Keratinocyte (primary cell): ENCODE data around the gene CTXN2. TPM values are rescaled to one million over a fixed set of nuclear protein-coding genes. Genes with fewer than 3 reads are reported as not detected.

Experiments used
- DNase-seq: peaks from one replicate; pipeline ENCODE4 v3.0.0-alpha.2; 2011; ENCODE audit warnings: low read depth, missing footprints, low spot score
- FAIRE-seq: peaks from 2 replicates; lab custom pipeline; 2011; peaks lifted over from hg19 to GRCh38; lab: Jason Lieb, UNC
- H2AFZ ChIP-seq: 2 replicates; pipeline ENCODE4 v1.6.0; 2012; ENCODE audit warnings: low read length, control low read depth, inconsistent platforms; ENCODE audit not compliant: control insufficient read depth
- H3K27ac ChIP-seq: 2 replicates; pipeline ENCODE4 v1.5.1; 2011; ENCODE audit warnings: low read length; ENCODE audit not compliant: control insufficient read depth, insufficient read depth
- H3K27me3 ChIP-seq: 3 replicates; pipeline ENCODE4 v1.6.0; 2011; ENCODE audit warnings: low read length; ENCODE audit not compliant: control insufficient read depth, insufficient read depth; ENCODE audit errors: extremely low read depth
- H3K36me3 ChIP-seq, 2 experiments: 2 replicates in 1 of 2; 3 replicates in 1 of 2; pipeline ENCODE4 v1.5.1; 2011; ENCODE audit warnings: low read length in 2 of 2, mild to moderate bottlenecking in 1 of 2; ENCODE audit not compliant: control insufficient read depth in 2 of 2, insufficient read depth in 2 of 2; ENCODE audit errors: extremely low read depth in 1 of 2
- H3K4me1 ChIP-seq: 3 replicates; pipeline ENCODE4 v1.5.1; 2011; ENCODE audit warnings: low read length; ENCODE audit not compliant: control insufficient read depth, insufficient read depth; ENCODE audit errors: extremely low read depth
- H3K4me2 ChIP-seq: 3 replicates; pipeline ENCODE4 v1.6.0; 2011; ENCODE audit warnings: low read depth, low read length; ENCODE audit not compliant: control insufficient read depth, insufficient read depth; ENCODE audit errors: extremely low read depth
- H3K4me3 ChIP-seq, 3 experiments: fragments of 200-600 bp in 1 of 3; sonication (generic) in 1 of 3; 2 replicates in 2 of 3; 3 replicates in 1 of 3; pipeline ENCODE4 v1.5.1; 2011 to 2016; ENCODE audit warnings: low read length in 3 of 3, mild to moderate bottlenecking in 3 of 3, control low read depth in 2 of 3, inconsistent platforms in 1 of 3, low read depth in 1 of 3, mixed read lengths in 1 of 3, mixed run types in 1 of 3, moderate library complexity in 1 of 3; ENCODE audit not compliant: control insufficient read depth in 2 of 3, insufficient read depth in 2 of 3; ENCODE audit errors: extremely low read depth in 1 of 3
- H3K79me2 ChIP-seq: 2 replicates; pipeline ENCODE4 v1.6.0; 2012; ENCODE audit warnings: low read length; ENCODE audit not compliant: control insufficient read depth, insufficient read depth
- H3K9ac ChIP-seq: 3 replicates; pipeline ENCODE4 v1.6.0; 2011; ENCODE audit warnings: low read length; ENCODE audit not compliant: control insufficient read depth, insufficient read depth; ENCODE audit errors: extremely low read depth
- H3K9me1 ChIP-seq: 3 replicates; pipeline ENCODE4 v1.6.0; 2011; ENCODE audit warnings: low read length; ENCODE audit not compliant: control insufficient read depth, insufficient read depth; ENCODE audit errors: extremely low read depth
- H3K9me3 ChIP-seq: 2 replicates; pipeline ENCODE4 v1.5.1; 2012; ENCODE audit warnings: low read depth, low read length; ENCODE audit not compliant: control insufficient read depth
- H4K20me1 ChIP-seq: 3 replicates; pipeline ENCODE4 v1.6.0; 2011; ENCODE audit warnings: low read length; ENCODE audit not compliant: control insufficient read depth, insufficient read depth; ENCODE audit errors: extremely low read depth
- CTCF ChIP-seq, 3 experiments: IDR thresholded peaks in 1 of 3; conservative IDR thresholded peaks in 1 of 3; optimal IDR thresholded peaks in 1 of 3; 2 replicates in 2 of 3; 3 replicates in 1 of 3; pipeline versions ENCODE3 to v1.5.1; 2011; ENCODE audit warnings: low read length in 3 of 3, mild to moderate bottlenecking in 3 of 3, moderate library complexity in 2 of 3, control low read depth in 1 of 3, inconsistent platforms in 1 of 3; ENCODE audit not compliant: insufficient read depth in 2 of 3; ENCODE audit errors: extremely low read depth in 1 of 3
- EZH2 ChIP-seq: IDR thresholded peaks from one replicate; pipeline ENCODE4 v1.6.1; 2012; ENCODE audit warnings: inconsistent platforms, mild to moderate bottlenecking, low read length, moderate library complexity
- dilution Hi-C: fragments of 300-500 bp; cut with MboI; formaldehyde crosslinking; loops from one replicate; pipeline ENCODE4 v1.7.0; 2020; ENCODE audit warnings: low sequenced_read_pairs; ENCODE audit not compliant: extremely low pct_ligation_motif_present
- polyA plus RNA-seq, 5 experiments: library from polyadenylated mRNA; depleted of rRNA in 3 of 5; stranded (reverse) in 3 of 5; stranded (forward) in 1 of 5; unstranded in 1 of 5; fragments of >200 nt; gene quantifications; 1 replicate in 1 of 5; 2 replicates in 3 of 5; 3 replicates in 1 of 5; pipeline versions ENCODE4 v1.2.1 to v1.2.3, GENCODE V29; 2011 to 2012; ENCODE audit warnings: missing spikeins in 2 of 5, low read depth in 1 of 5, low replicate concordance in 1 of 5

The CTXN2 gene
- polyA plus RNA-seq, 1 donor (not counting 4 experiments of a cell fraction or from before 2014, with no cell fraction given), result not detected

DNA sequence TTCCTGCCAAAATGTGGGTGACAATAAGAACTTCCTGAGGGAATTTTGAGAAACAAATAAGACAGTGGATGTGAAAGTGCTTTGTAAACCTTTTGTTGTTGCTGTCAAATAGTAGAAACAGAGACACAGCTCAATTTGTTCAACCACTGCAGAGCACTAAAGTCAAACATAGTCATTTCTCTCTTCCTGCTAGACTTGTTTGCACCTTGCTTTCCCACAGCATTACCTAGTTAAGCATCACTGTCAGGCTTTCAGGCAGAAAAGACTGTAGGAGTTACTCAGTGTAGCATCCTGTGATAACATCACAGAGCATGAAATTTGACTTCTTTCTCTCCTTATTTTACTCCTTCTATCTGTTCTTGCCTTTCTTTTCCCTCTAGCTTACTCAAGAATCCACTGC lies 41.8 kb downstream of the CTXN2 start:
- Histone ChIP-seq H3K27ac (no peak overlapping the region), H3K4me3 (no peak overlapping the region), H3K9me3 (no peaks in the 10 kb centered on the region), H2AFZ (no peak overlapping the region), H3K79me2 (no peaks in the 10 kb centered on the region), H3K4me1 (no peaks in the 10 kb centered on the region), H3K27me3 (no peaks in the 10 kb centered on the region), H3K9me1 (no peaks in the 10 kb centered on the region), H3K9ac (no peak overlapping the region), H4K20me1 (no peaks in the 10 kb centered on the region), H3K36me3 (no peaks in the 10 kb centered on the region), H3K4me2 (no peak overlapping the region)
- DNase-seq (no peak), FAIRE-seq (no peak)
- dilution Hi-C loops, result no loop called here
- no peak for TF ChIP-seq EZH2
- no peak for TF ChIP-seq CTCF (optimal IDR thresholded peaks at IDR 0.05 in 1 of 3, IDR thresholded peaks at IDR 0.05 in 1 of 3, conservative IDR thresholded peaks at IDR 0.05 in 1 of 3; ENCODE audit: extremely low read depth in 1 of 3, insufficient read depth in 2 of 3, low read length in 3 of 3)

DNA sequence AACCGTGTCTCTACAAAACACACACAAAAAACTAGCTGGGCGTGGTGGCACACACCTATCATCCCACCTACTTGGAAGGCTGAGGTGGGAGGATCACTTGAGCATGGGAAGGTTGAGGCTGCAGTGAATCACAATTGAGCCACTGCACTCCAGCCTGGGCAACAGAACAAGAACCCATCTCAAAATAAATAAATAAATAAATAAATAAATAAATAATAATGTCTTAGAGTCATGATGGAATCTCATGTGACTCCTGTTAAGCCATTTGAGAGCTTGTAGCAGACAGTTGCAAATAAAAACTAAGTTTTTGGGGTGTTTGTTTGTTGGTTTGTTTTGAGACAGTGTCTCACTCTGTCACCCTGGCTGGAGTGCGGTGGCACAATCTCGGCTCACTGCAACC lies 47.9 kb downstream of the CTXN2 start:
- Histone ChIP-seq H3K79me2 (no peaks in the 10 kb centered on the region), H2AFZ (no peak overlapping the region), H3K4me1 (no peaks in the 10 kb centered on the region), H3K4me2 (no peak overlapping the region), H3K9me3 (no peaks in the 10 kb centered on the region), H4K20me1 (no peaks in the 10 kb centered on the region), H3K36me3 (no peaks in the 10 kb centered on the region), H3K9me1 (no peaks in the 10 kb centered on the region), H3K27ac (no peak overlapping the region), H3K9ac (no peak overlapping the region), H3K27me3 (no peaks in the 10 kb centered on the region), H3K4me3 (no peak overlapping the region)
- FAIRE-seq (no peak), DNase-seq (no peak)
- dilution Hi-C loops, result no loop called here
- TF ChIP-seq EZH2, result no peak
- no peak for TF ChIP-seq CTCF (optimal IDR thresholded peaks at IDR 0.05 in 1 of 3, IDR thresholded peaks at IDR 0.05 in 1 of 3, conservative IDR thresholded peaks at IDR 0.05 in 1 of 3; ENCODE audit: extremely low read depth in 1 of 3, insufficient read depth in 2 of 3, low read length in 3 of 3)
